Natural killer cell (primary cell): ENCODE results near the gene GJA5. TPM values are rescaled to one million over a fixed set of nuclear protein-coding genes. Genes with fewer than 3 reads are reported as not detected.

Experiments
- ATAC-seq, 3 donors: fragments of 150-1000 bp in 2 of 3; fragments of 200-7000 bp in 1 of 3; cut with Tn5 transposase; 1 replicate in 1 of 3; 2 replicates in 2 of 3; pipeline ENCODE4 v1.10.0; 2021; ENCODE audit warnings: mild to moderate bottlenecking in 2 of 3, moderate library complexity in 2 of 3
- DNase-seq, 2 donors: peaks; one replicate each; pipeline versions ENCODE4 v3.0.0 to v3.0.0-alpha.2; 2013 to 2021; ENCODE audit warnings: mixed read lengths in 1 of 2
- H3K27ac ChIP-seq: one replicate; pipeline ENCODE4 v1.5.1; 2013; ENCODE audit warnings: mild to moderate bottlenecking, low read length
- H3K27me3 ChIP-seq: one replicate; pipeline ENCODE4 v1.6.1; 2013; ENCODE audit warnings: low read length; ENCODE audit not compliant: control insufficient read depth, insufficient read depth
- H3K36me3 ChIP-seq: one replicate; pipeline ENCODE4 v1.6.1; 2013; ENCODE audit warnings: low read length; ENCODE audit not compliant: control insufficient read depth, insufficient read depth
- H3K4me1 ChIP-seq: one replicate; pipeline ENCODE4 v1.6.1; 2013; ENCODE audit warnings: low read length; ENCODE audit not compliant: control insufficient read depth, insufficient read depth
- H3K4me3 ChIP-seq: one replicate; pipeline ENCODE4 v1.5.1; 2013; ENCODE audit warnings: low read length
- H3K9me3 ChIP-seq: one replicate; pipeline ENCODE4 v1.6.1; 2013; ENCODE audit warnings: low read length; ENCODE audit not compliant: control insufficient read depth, insufficient read depth
- H3K27ac Mint-ChIP-seq, 2 donors: one replicate each; pipeline ENCODE4 v1.8.0; 2022; ENCODE audit warnings: mild to moderate bottlenecking in 2 of 2, mixed read lengths in 2 of 2, moderate library complexity in 1 of 2
- H3K27me3 Mint-ChIP-seq, 2 donors: one replicate each; pipeline ENCODE4 v1.8.0; 2022; ENCODE audit warnings: low read depth in 2 of 2, mixed read lengths in 2 of 2
- H3K36me3 Mint-ChIP-seq: one replicate; pipeline ENCODE4 v1.8.0; 2022; ENCODE audit warnings: mixed read lengths
- H3K4me1 Mint-ChIP-seq, 2 donors: one replicate each; pipeline ENCODE4 v1.8.0; 2022; ENCODE audit warnings: mixed read lengths in 2 of 2
- H3K4me3 Mint-ChIP-seq: one replicate; pipeline ENCODE4 v1.8.0; 2022; ENCODE audit warnings: mild to moderate bottlenecking, moderate library complexity, mixed read lengths
- H3K9me3 Mint-ChIP-seq, 2 donors: one replicate each; pipeline ENCODE4 v1.8.0; 2022; ENCODE audit warnings: mixed read lengths in 2 of 2
- CTCF ChIP-seq: fragments of 200-600 bp; IDR thresholded peaks from one replicate; pipeline ENCODE4 v1.8.0; 2022; ENCODE audit warnings: antibody characterized with exemption
- WGBS: methylation state at CpG from one replicate; pipeline ENCODE4 v1.1.7; 2013; ENCODE audit warnings: missing lambda C conversion rate; ENCODE audit not compliant: insufficient coverage; 5-methylcytosine and 5-hydroxymethylcytosine counted together
- intact Hi-C: fragments of 100-400 bp; cut with micrococcal nuclease; formaldehyde crosslinking; loops from one replicate; pipeline ENCODE4 v1.14.2; 2022
- total RNA-seq, 4 donors: library from RNA; stranded (reverse); fragments of 120-200 nt in 1 of 4; gene quantifications; one replicate each; pipeline versions ENCODE4 v1.2.3 to v1.2.4, GENCODE V29; 2013 to 2022

The GJA5 gene
- total RNA-seq, 3 donors from 2014 or later (not counting 1 experiment from before 2014, with no cell fraction given): not detected

GRCh38 chr1:147717706-147718097, 42.7 kb downstream of the GJA5 start:
- WGBS: 27% methylated on average over 4 of the region's 4 CpGs
- no peak overlapping the region for H3K4me3 ChIP-seq
- Mint-ChIP-seq H3K4me3 (no peak overlapping the region), H3K4me1 (peaks cover 4 to 5% of the 10 kb centered on the region in 2 donors), H3K27ac (no peak overlapping the region), H3K9me3 (no peaks in the 10 kb centered on the region), H3K36me3 (no peaks in the 10 kb centered on the region), H3K27me3 (peaks cover 40 to 42% of the 10 kb centered on the region in 2 donors)
- ATAC-seq (peak in 1 of 3 donors; percentile 33), DNase-seq (no peak)
- no peak for TF ChIP-seq CTCF
- intact Hi-C loops: no loop called here
- peaks cover 4% of the 10 kb centered on the region for H3K9me3 ChIP-seq
- no peaks in the 10 kb centered on the region for H3K27me3 ChIP-seq
- no peak overlapping the region for H3K27ac ChIP-seq
- no peaks in the 10 kb centered on the region for H3K36me3 ChIP-seq
- H3K4me1 ChIP-seq: no peaks in the 10 kb centered on the region

GRCh38 chr1:147717051-147717705, 43.2 kb downstream of the GJA5 start:
- H3K27me3 ChIP-seq: no peaks in the 10 kb centered on the region
- Mint-ChIP-seq H3K9me3 (no peaks in the 10 kb centered on the region), H3K4me1 (peaks cover 4 to 5% of the 10 kb centered on the region in 2 donors), H3K36me3 (no peaks in the 10 kb centered on the region), H3K4me3 (no peak overlapping the region), H3K27ac (no peak overlapping the region), H3K27me3 (peaks cover 38 to 42% of the 10 kb centered on the region in 2 donors)
- ATAC-seq: no peak
- WGBS: 88% methylated on average over 6 of the region's 6 CpGs
- H3K4me1 ChIP-seq: no peaks in the 10 kb centered on the region
- no peak for TF ChIP-seq CTCF
- H3K36me3 ChIP-seq: no peaks in the 10 kb centered on the region
- H3K9me3 ChIP-seq: peaks cover 4% of the 10 kb centered on the region
- intact Hi-C loops: no loop called here
- no peak overlapping the region for H3K4me3 ChIP-seq
- no peak overlapping the region for H3K27ac ChIP-seq
- DNase-seq: peak in 1 of 2 donors; percentile 17

- no peak for ATAC-seq
- Mint-ChIP-seq H3K36me3 (no peaks in the 10 kb centered on the region), H3K4me3 (no peak overlapping the region), H3K4me1 (peaks cover 4 to 5% of the 10 kb centered on the region in 2 donors), H3K27me3 (peaks cover 47 to 58% of the 10 kb centered on the region in 2 donors), H3K27ac (no peak overlapping the region), H3K9me3 (no peaks in the 10 kb centered on the region)
- Histone ChIP-seq H3K4me3 (no peak overlapping the region), H3K4me1 (no peaks in the 10 kb centered on the region), H3K27me3 (no peaks in the 10 kb centered on the region), H3K9me3 (no peaks in the 10 kb centered on the region), H3K36me3 (no peaks in the 10 kb centered on the region), H3K27ac (no peak overlapping the region)
- DNase-seq: no peak
- intact Hi-C loops: no loop called here
- TF ChIP-seq CTCF: no peak
These were observed 47.8 kb downstream of the GJA5 start for GRCh38 chr1:147712605-147713004.

Other genes with a start within 250 kb of the GJA5 start
- 10 to 100 TPM; 11.0 to 21.1 (median 13.5) TPM for gene BCL9, start 219.1 kb downstream of the GJA5 start, total RNA-seq
- 1 to 10 TPM; 7.7 to 9.4 (median 7.8) TPM for gene ACP6, start 90.1 kb downstream of the GJA5 start, total RNA-seq
- not detected for gene GJA8, start 142.2 kb upstream of the GJA5 start, total RNA-seq
- 10 to 100 TPM; 18.5 to 28.4 (median 24.5) TPM for gene GPR89B, start 167.8 kb upstream of the GJA5 start, total RNA-seq